ENCODE results near the gene DHCR24. TPM values are rescaled to one million over a fixed set of nuclear protein-coding genes. Genes with fewer than 3 reads are reported as not detected.

The DHCR24 gene
- total RNA-seq, 1 experiment from 2014 or later: 337 TPM

DNA sequence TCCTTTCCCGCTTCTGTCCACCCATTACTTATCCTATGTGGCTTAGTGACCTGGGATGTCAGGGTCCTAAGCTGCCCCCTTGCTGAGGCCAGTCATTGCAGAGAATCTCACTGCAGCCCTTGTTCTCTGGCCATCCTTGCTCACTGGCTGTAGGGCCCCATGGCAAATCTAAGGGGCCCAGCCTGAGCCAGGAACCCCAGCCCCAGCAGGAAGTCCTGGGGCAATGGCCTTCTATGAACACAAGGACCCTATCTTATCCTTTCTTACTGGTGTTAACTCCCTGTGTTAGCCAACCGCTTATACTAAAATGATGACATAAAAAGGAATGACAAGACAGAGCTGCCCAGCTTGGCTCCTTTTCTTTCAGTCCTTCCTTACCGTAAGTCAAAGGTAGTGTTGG is 29.9 kb downstream of the DHCR24 start:
- Mint-ChIP-seq H3K27me3 (ENCODE audit: low read depth) (no peaks in the 10 kb centered on the region), H3K27ac (no peak overlapping the region), H3K4me3 (no peak overlapping the region), H3K4me1 (no peaks in the 10 kb centered on the region), H3K36me3 (peaks cover 79% of the 10 kb centered on the region), H3K9me3 (no peaks in the 10 kb centered on the region)
- TF ChIP-seq FOXK1 (CRISPR knock-in tag; IDR thresholded peaks at IDR 0.05) (no peak), TEAD1 (CRISPR knock-in tag; IDR thresholded peaks at IDR 0.05) (no peak), KAT7 (CRISPR knock-in tag; IDR thresholded peaks at IDR 0.05; ENCODE audit: borderline replicate concordance) (no peak), TEAD4 (CRISPR knock-in tag; IDR thresholded peaks at IDR 0.05) (no peak), CTCF (IDR thresholded peaks at IDR 0.05) (no peak), ZNF396 (CRISPR knock-in tag; IDR thresholded peaks at IDR 0.05; ENCODE audit: borderline replicate concordance) (no peak), CDX4 (CRISPR knock-in tag; IDR thresholded peaks at IDR 0.05; ENCODE audit: borderline replicate concordance) (no peak), GRHL2 (CRISPR knock-in tag; IDR thresholded peaks at IDR 0.05; ENCODE audit: insufficient replicate concordance, severe bottlenecking) (no peak), ZNF416 (CRISPR knock-in tag; IDR thresholded peaks at IDR 0.05) (no peak), E2F1 (CRISPR knock-in tag; IDR thresholded peaks at IDR 0.05) (no peak), FOXJ3 (CRISPR knock-in tag; IDR thresholded peaks at IDR 0.05; ENCODE audit: borderline replicate concordance) (no peak), E2F4 (CRISPR knock-in tag; IDR thresholded peaks at IDR 0.05; ENCODE audit: borderline replicate concordance, low read depth) (no peak), MXD4 (CRISPR knock-in tag; IDR thresholded peaks at IDR 0.05; ENCODE audit: borderline replicate concordance) (no peak), CBFB (CRISPR knock-in tag; IDR thresholded peaks at IDR 0.05; ENCODE audit: low read depth) (no peak), MYBL2 (CRISPR knock-in tag; IDR thresholded peaks at IDR 0.05) (no peak), ZNF671 (CRISPR knock-in tag; IDR thresholded peaks at IDR 0.05) (no peak)
- TF ChIP-seq, protein P1, sequence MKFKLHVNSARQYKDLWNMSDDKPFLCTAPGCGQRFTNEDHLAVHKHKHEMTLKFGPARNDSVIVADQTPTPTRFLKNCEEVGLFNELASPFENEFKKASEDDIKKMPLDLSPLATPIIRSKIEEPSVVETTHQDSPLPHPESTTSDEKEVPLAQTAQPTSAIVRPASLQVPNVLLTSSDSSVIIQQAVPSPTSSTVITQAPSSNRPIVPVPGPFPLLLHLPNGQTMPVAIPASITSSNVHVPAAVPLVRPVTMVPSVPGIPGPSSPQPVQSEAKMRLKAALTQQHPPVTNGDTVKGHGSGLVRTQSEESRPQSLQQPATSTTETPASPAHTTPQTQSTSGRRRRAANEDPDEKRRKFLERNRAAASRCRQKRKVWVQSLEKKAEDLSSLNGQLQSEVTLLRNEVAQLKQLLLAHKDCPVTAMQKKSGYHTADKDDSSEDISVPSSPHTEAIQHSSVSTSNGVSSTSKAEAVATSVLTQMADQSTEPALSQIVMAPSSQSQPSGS (CRISPR knock-in tag; IDR thresholded peaks at IDR 0.05; ENCODE audit: borderline replicate concordance, low read depth): no peak
- TF ChIP-seq, protein P2, sequence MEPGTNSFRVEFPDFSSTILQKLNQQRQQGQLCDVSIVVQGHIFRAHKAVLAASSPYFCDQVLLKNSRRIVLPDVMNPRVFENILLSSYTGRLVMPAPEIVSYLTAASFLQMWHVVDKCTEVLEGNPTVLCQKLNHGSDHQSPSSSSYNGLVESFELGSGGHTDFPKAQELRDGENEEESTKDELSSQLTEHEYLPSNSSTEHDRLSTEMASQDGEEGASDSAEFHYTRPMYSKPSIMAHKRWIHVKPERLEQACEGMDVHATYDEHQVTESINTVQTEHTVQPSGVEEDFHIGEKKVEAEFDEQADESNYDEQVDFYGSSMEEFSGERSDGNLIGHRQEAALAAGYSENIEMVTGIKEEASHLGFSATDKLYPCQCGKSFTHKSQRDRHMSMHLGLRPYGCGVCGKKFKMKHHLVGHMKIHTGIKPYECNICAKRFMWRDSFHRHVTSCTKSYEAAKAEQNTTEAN (CRISPR knock-in tag; IDR thresholded peaks at IDR 0.05): no peak
- TF ChIP-seq, protein P3, sequence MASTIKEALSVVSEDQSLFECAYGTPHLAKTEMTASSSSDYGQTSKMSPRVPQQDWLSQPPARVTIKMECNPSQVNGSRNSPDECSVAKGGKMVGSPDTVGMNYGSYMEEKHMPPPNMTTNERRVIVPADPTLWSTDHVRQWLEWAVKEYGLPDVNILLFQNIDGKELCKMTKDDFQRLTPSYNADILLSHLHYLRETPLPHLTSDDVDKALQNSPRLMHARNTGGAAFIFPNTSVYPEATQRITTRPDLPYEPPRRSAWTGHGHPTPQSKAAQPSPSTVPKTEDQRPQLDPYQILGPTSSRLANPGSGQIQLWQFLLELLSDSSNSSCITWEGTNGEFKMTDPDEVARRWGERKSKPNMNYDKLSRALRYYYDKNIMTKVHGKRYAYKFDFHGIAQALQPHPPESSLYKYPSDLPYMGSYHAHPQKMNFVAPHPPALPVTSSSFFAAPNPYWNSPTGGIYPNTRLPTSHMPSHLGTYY (CRISPR knock-in tag; IDR thresholded peaks at IDR 0.05): no peak
- TF ChIP-seq, protein P4, sequence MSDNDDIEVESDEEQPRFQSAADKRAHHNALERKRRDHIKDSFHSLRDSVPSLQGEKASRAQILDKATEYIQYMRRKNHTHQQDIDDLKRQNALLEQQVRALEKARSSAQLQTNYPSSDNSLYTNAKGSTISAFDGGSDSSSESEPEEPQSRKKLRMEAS (CRISPR knock-in tag; IDR thresholded peaks at IDR 0.05): no peak
- no peak for ATAC-seq
- ChIA-PET POLR2A (no interaction called here), CTCF (no interaction called here)
- no peak for DNase-seq (ENCODE audit: low spot score)
